Measurements from ENCODE around the gene CCDC57.

CCDC57 gene

GRCh38 chr17:82127704-82128103 lies 84.9 kb downstream of the CCDC57 start:
- TF ChIP-seq CTCF (IDR thresholded peaks at IDR 0.05) = no peak
- no peak overlapping the region for H3K27ac ChIP-seq

GRCh38 chr17:82127315-82127595 lies 85.4 kb downstream of the CCDC57 start:
- DNase-seq (ENCODE audit: low spot score) = no peak
- no peak for TF ChIP-seq CTCF (IDR thresholded peaks at IDR 0.05)
- Histone ChIP-seq H3K27ac (no peak overlapping the region), H3K4me3 (no peak overlapping the region)

More at GRCh38 chr17:82127704-82128103, 84.9 kb downstream of the CCDC57 start:
- DNase-seq (ENCODE audit: low spot score) = no peak
- no peak overlapping the region for H3K4me3 ChIP-seq

GRCh38 chr17:82126556-82127314 lies 85.9 kb downstream of the CCDC57 start:
- no peak overlapping the region for H3K27ac ChIP-seq
- H3K4me3 ChIP-seq = no peak overlapping the region
- no peak for DNase-seq (ENCODE audit: low spot score)
- TF ChIP-seq CTCF (IDR thresholded peaks at IDR 0.05) = no peak

- no peak overlapping the region for H3K27ac ChIP-seq
- no peak overlapping the region for H3K4me3 ChIP-seq
- DNase-seq (ENCODE audit: low spot score) = no peak
- no peak for TF ChIP-seq CTCF (IDR thresholded peaks at IDR 0.05)
These were observed 88.5 kb downstream of the CCDC57 start for GRCh38 chr17:82124101-82124500.

- no peak for TF ChIP-seq CTCF (IDR thresholded peaks at IDR 0.05)
- Histone ChIP-seq H3K27ac (no peak overlapping the region), H3K4me3 (no peak overlapping the region)
- DNase-seq (ENCODE audit: low spot score) = no peak
These were observed 90.7 kb downstream of the CCDC57 start for GRCh38 chr17:82121660-82122629.

GRCh38 chr17:82121246-82121645 lies 91.4 kb downstream of the CCDC57 start:
- Histone ChIP-seq H3K4me3 (no peak overlapping the region), H3K27ac (no peak overlapping the region)
- no peak for DNase-seq (ENCODE audit: low spot score)
- no peak for TF ChIP-seq CTCF (IDR thresholded peaks at IDR 0.05)

Data from coronary artery (tissue), 2 donors.